ENCODE measurements around the gene SUSD6. TPM values are rescaled to one million over a fixed set of nuclear protein-coding genes. Genes with fewer than 3 reads are reported as not detected.

The SUSD6 gene
- total and polyA plus RNA-seq, 2 experiments from 2014 or later, result 15.7 to 28.4 TPM

GRCh38 chr14:69694730-69695281 lies 83.4 kb downstream of the SUSD6 start:
- WGBS (ENCODE audit: low lambda C conversion rate, missing lambda C conversion rate), result 88% methylated on average over 5 of the region's 5 CpGs
- Histone ChIP-seq H3K27ac (peak overlapping the region; percentile 91), H4K20me1 (ENCODE audit: insufficient read depth, poor library complexity, severe bottlenecking) (no peaks in the 10 kb centered on the region), H3K27me3 (no peaks in the 10 kb centered on the region), H3K9me3 (ENCODE audit: low read depth) (no peaks in the 10 kb centered on the region), H3K4me2 (peak overlapping the region; percentile 50), H2AFZ (no peak overlapping the region), H3K79me2 (peaks cover 83% of the 10 kb centered on the region), H3K36me3 (replicated peaks; ENCODE audit: insufficient read depth, low read depth) (no peaks in the 10 kb centered on the region), H3K4me1 (ENCODE audit: insufficient read depth) (peaks cover 58% of the 10 kb centered on the region), H3K9me2 (replicated peaks; ENCODE audit: insufficient read depth) (no peaks in the 10 kb centered on the region), H3K4me3 (no peak overlapping the region)
- DNase-seq (ENCODE audit: low spot score), result no peak
- no peak for TF ChIP-seq EZH2phosphoT487 (IDR thresholded peaks at IDR 0.05; ENCODE audit: low read depth, severe bottlenecking, unreplicated experiment)
- no peak for TF ChIP-seq CTCF (IDR thresholded peaks at IDR 0.05; ENCODE audit: poor library complexity)
- TF ChIP-seq EZH2 (IDR thresholded peaks at IDR 0.05; ENCODE audit: borderline replicate concordance), result no peak

GRCh38 chr14:69695322-69696203 lies 84.2 kb downstream of the SUSD6 start:
- TF ChIP-seq EZH2 (IDR thresholded peaks at IDR 0.05; ENCODE audit: borderline replicate concordance) (no peak), EZH2phosphoT487 (IDR thresholded peaks at IDR 0.05; ENCODE audit: low read depth, severe bottlenecking, unreplicated experiment) (no peak), CTCF (IDR thresholded peaks at IDR 0.05; ENCODE audit: poor library complexity) (no peak)

GRCh38 chr14:69696204-69696527 lies 84.8 kb downstream of the SUSD6 start:
- Histone ChIP-seq H4K20me1 (ENCODE audit: insufficient read depth, poor library complexity, severe bottlenecking) (peaks cover 6% of the 10 kb centered on the region), H3K9me3 (ENCODE audit: low read depth) (no peaks in the 10 kb centered on the region), H3K27me3 (no peaks in the 10 kb centered on the region), H3K4me1 (ENCODE audit: insufficient read depth) (peaks cover 58% of the 10 kb centered on the region), H3K9me2 (replicated peaks; ENCODE audit: insufficient read depth) (no peaks in the 10 kb centered on the region), H2AFZ (no peak overlapping the region), H3K79me2 (peaks cover 83% of the 10 kb centered on the region), H3K4me2 (peak overlapping the region; percentile 14), H3K27ac (peak overlapping the region; percentile 91), H3K36me3 (replicated peaks; ENCODE audit: insufficient read depth, low read depth) (no peaks in the 10 kb centered on the region), H3K4me3 (no peak overlapping the region)
- TF ChIP-seq CTCF (IDR thresholded peaks at IDR 0.05; ENCODE audit: poor library complexity) (no peak), EZH2phosphoT487 (IDR thresholded peaks at IDR 0.05; ENCODE audit: low read depth, severe bottlenecking, unreplicated experiment) (no peak), EZH2 (IDR thresholded peaks at IDR 0.05; ENCODE audit: borderline replicate concordance) (no peak)
- no peak for DNase-seq (ENCODE audit: low spot score)

More at GRCh38 chr14:69695322-69696203, 84.2 kb downstream of the SUSD6 start:
- no peaks in the 10 kb centered on the region for H3K9me2 ChIP-seq (replicated peaks; ENCODE audit: insufficient read depth)
- no peak overlapping the region for H3K4me3 ChIP-seq
- H3K4me2 ChIP-seq, result peak overlapping the region; percentile 50
- peaks cover 3% of the 10 kb centered on the region for H4K20me1 ChIP-seq (ENCODE audit: insufficient read depth, poor library complexity, severe bottlenecking)
- peak overlapping the region; percentile 91 for H3K27ac ChIP-seq
- H3K36me3 ChIP-seq (replicated peaks; ENCODE audit: insufficient read depth, low read depth), result no peaks in the 10 kb centered on the region
- WGBS (ENCODE audit: low lambda C conversion rate, missing lambda C conversion rate), result 78% methylated on average over 6 of the region's 6 CpGs
- peaks cover 83% of the 10 kb centered on the region for H3K79me2 ChIP-seq
- DNase-seq (ENCODE audit: low spot score), result no peak
- no peaks in the 10 kb centered on the region for H3K9me3 ChIP-seq (ENCODE audit: low read depth)
- H3K4me1 ChIP-seq (ENCODE audit: insufficient read depth), result peaks cover 58% of the 10 kb centered on the region
- H2AFZ ChIP-seq, result no peak overlapping the region
- H3K27me3 ChIP-seq, result no peaks in the 10 kb centered on the region
